Naive thymus-derived CD4-positive, alpha-beta T cell (primary cell): ENCODE data around the gene EIF4E1B. TPM values are rescaled to one million over a fixed set of nuclear protein-coding genes. Genes with fewer than 3 reads are reported as not detected.

ENCODE experiments used
- ATAC-seq: fragments of 150-1000 bp; cut with Tn5 transposase; 2 replicates; pipeline ENCODE4 v1.10.0; 2021; ENCODE audit warnings: mild to moderate bottlenecking, moderate library complexity
- CTCF ChIA-PET: fragments of 350-600 bp; sonication (Branson Sonifier 250); formaldehyde crosslinking; loops from one replicate; lab custom pipeline; 2021; ENCODE audit warnings: antibody characterized with exemption; lab: Charles Lee
- POLR2A ChIA-PET: fragments of 350-600 bp; sonication (Branson Sonifier 250); formaldehyde crosslinking; loops from one replicate; lab custom pipeline; 2021; ENCODE audit warnings: antibody characterized with exemption, inconsistent platforms; lab: Charles Lee
- DNase-seq, 9 donors: peaks; one replicate each; pipeline versions ENCODE4 v3.0.0 to v3.0.0-alpha.2; 2020 to 2022; ENCODE audit warnings: mixed read lengths in 1 of 9
- H3K27ac ChIP-seq: one replicate; pipeline ENCODE4 v1.7.0; 2013; ENCODE audit warnings: mild to moderate bottlenecking, low read depth, low read length, moderate library complexity
- H3K27me3 ChIP-seq, 2 donors: one replicate each; pipeline ENCODE4 v1.7.0; 2013; ENCODE audit warnings: low read length in 2 of 2, mild to moderate bottlenecking in 2 of 2, moderate library complexity in 2 of 2; ENCODE audit not compliant: control insufficient read depth in 2 of 2, insufficient read depth in 2 of 2
- H3K36me3 ChIP-seq, 3 experiments: 1 replicate in 2 of 3; 2 replicates in 1 of 3; pipeline ENCODE4 v1.7.0; 2013; ENCODE audit warnings: low read length in 3 of 3, mild to moderate bottlenecking in 3 of 3, moderate library complexity in 1 of 3; ENCODE audit not compliant: insufficient read depth in 3 of 3, control insufficient read depth in 2 of 3
- H3K4me1 ChIP-seq, 2 donors: one replicate each; pipeline ENCODE4 v1.7.0; 2013; ENCODE audit warnings: low read length in 2 of 2, mild to moderate bottlenecking in 2 of 2, moderate library complexity in 1 of 2; ENCODE audit not compliant: control insufficient read depth in 2 of 2, insufficient read depth in 2 of 2
- H3K4me3 ChIP-seq: 2 replicates; pipeline ENCODE4 v1.7.0; 2013; ENCODE audit warnings: mild to moderate bottlenecking, low read length
- H3K9me3 ChIP-seq, 3 experiments: 1 replicate in 2 of 3; 2 replicates in 1 of 3; pipeline ENCODE4 v1.7.0; 2013; ENCODE audit warnings: low read length in 3 of 3; ENCODE audit not compliant: control insufficient read depth in 2 of 3
- H3K27ac Mint-ChIP-seq, 9 donors: one replicate each; pipeline ENCODE4 v1.8.0; 2020 to 2022; ENCODE audit warnings: mixed read lengths in 9 of 9, mild to moderate bottlenecking in 8 of 9, moderate library complexity in 5 of 9, inconsistent platforms in 2 of 9
- H3K27me3 Mint-ChIP-seq, 5 donors: one replicate each; pipeline ENCODE4 v1.8.0; 2021 to 2022; ENCODE audit warnings: mixed read lengths in 5 of 5, mild to moderate bottlenecking in 1 of 5
- H3K36me3 Mint-ChIP-seq, 5 donors: one replicate each; pipeline ENCODE4 v1.8.0; 2020 to 2022; ENCODE audit warnings: mixed read lengths in 5 of 5, mild to moderate bottlenecking in 3 of 5, inconsistent platforms in 1 of 5
- H3K4me1 Mint-ChIP-seq, 7 donors: one replicate each; pipeline ENCODE4 v1.8.0; 2020 to 2022; ENCODE audit warnings: mixed read lengths in 7 of 7, mild to moderate bottlenecking in 3 of 7, inconsistent platforms in 1 of 7
- H3K4me3 Mint-ChIP-seq, 10 donors: one replicate each; pipeline ENCODE4 v1.8.0; 2020 to 2022; ENCODE audit warnings: mild to moderate bottlenecking in 10 of 10, mixed read lengths in 10 of 10, moderate library complexity in 6 of 10, inconsistent platforms in 2 of 10
- H3K9me3 Mint-ChIP-seq, 11 donors: one replicate each; pipeline ENCODE4 v1.8.0; 2020 to 2022; ENCODE audit warnings: mixed read lengths in 11 of 11, mild to moderate bottlenecking in 4 of 11, inconsistent platforms in 1 of 11, moderate library complexity in 1 of 11
- intact Hi-C, 2 donors: fragments of 100-400 bp; cut with micrococcal nuclease; formaldehyde crosslinking; loops; one replicate each; pipeline ENCODE4 v1.15.1; 2023
- microRNA-seq: library from miRNA; unstranded; fragments of <30 nt; microRNA quantifications from one replicate; pipeline ENCODE4 v1.2.0, GENCODE V29; 2022; ENCODE audit warnings: borderline microRNAs expressed
- polyA plus RNA-seq, 2 donors: library from polyadenylated mRNA; unstranded; fragments of 300-500 nt; fragmentation: Illumina TruSeq; gene quantifications; one replicate each; pipeline ENCODE4 v1.2.3, GENCODE V29; 2021
- total RNA-seq, 6 experiments: library from RNA in 5 of 6; stranded (reverse) in 5 of 6; gene quantifications; 1 replicate in 5 of 6; 2 replicates in 1 of 6; pipeline ENCODE4 v1.2.3 and lab custom pipeline; 2021 to 2026

The EIF4E1B gene
- total and polyA plus RNA-seq, 7 experiments from 2014 or later, result not detected

DNA sequence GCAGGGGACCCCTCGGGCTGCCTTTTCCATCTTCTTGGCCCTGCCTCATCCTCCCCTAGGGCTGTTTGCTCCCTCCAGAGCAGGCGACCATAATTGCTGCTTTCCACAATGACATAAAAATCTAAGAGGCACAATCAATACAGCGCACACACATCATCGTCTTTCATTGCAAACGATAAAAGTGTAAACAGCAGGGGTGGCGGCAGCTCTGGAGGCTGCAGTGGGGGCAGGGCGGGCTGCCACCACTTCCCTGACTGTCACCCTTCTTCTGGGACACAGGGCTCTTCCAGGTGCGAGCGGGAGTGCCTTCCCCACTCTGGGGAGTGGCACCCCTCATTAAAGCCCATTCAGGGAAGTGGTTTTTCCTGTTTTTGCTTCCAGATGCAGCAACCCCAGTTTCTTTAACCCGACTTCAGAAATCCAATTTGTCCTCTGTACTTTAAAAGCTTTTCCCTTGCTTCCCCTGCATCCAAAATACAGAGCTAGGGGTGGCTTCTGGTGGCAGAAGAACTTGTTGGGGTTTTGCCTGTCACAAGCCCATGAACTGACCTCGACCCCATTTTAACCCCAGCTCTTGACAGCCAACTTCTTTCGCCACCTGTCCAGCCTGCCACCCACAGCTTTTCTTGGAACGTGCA is 62.5 kb downstream of the EIF4E1B start:
- Histone ChIP-seq H3K36me3 (no peaks in the 10 kb centered on the region), H3K9me3 (no peaks in the 10 kb centered on the region), H3K27me3 (no peaks in the 10 kb centered on the region), H3K4me1 (no peaks in the 10 kb centered on the region), H3K4me3 (no peak overlapping the region), H3K27ac (no peak overlapping the region)
- peaks cover 0 to 19% (median 2%) of the 10 kb centered on the region in 11 donors for H3K9me3 Mint-ChIP-seq
- H3K4me3 Mint-ChIP-seq, result no peak overlapping the region
- CTCF ChIA-PET, result no interaction called here
- DNase-seq, result no peak
- ATAC-seq, result no peak
- peak overlapping the region in 1 of 9 donors; percentile 12 for H3K27ac Mint-ChIP-seq
- H3K27me3 Mint-ChIP-seq, result peaks cover 54 to 73% (median 67%) of the 10 kb centered on the region in 5 donors
- intact Hi-C loops, result no loop called here
- POLR2A ChIA-PET, result no interaction called here
- peaks cover 0 to 2% (median 0%) of the 10 kb centered on the region in 7 donors for H3K4me1 Mint-ChIP-seq
- H3K36me3 Mint-ChIP-seq, result peaks cover 0 to 6% (median 0%) of the 10 kb centered on the region in 5 donors

DNA sequence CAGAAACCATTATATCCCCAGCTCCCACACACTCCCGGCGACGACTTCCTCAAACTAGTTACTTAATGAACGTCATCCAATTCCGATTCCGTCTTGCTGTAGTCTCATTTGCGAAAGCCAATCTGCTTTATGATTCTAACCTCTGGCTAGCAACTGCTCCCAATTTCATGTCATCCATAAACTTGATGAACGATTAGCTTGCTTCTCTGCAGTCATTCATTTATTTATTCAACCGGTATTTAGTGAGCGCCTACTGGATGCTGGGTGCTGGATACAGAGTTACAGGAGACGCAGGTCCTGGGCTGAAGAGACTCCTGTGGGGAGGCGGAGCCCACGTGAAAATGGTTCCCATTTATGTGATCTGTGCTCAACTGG is 63.0 kb downstream of the EIF4E1B start:
- H3K27me3 ChIP-seq, result no peaks in the 10 kb centered on the region
- CTCF ChIA-PET, result no interaction called here

DNA sequence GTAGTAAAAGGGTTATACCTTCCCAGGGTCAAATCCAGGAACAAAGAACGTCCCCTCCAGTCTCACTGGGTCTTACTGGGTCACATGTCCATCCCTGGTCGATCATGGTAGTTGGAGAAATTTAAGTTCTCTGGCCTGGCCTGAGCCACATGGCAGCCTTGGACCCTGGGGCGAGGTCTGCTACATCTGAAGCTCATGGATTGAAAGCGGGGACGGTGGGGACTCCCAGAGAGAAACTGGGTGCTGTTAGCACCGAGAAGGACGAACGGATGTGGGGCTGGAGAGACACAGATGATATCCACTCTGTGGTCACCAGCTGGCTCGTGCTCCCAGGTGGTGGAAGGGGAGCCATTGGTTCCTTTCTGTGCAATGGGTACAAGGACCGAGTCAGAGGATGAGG is 63.7 kb downstream of the EIF4E1B start:
- no peaks in the 10 kb centered on the region for H3K9me3 ChIP-seq
- no peaks in the 10 kb centered on the region for H3K4me1 ChIP-seq
- H3K36me3 ChIP-seq, result no peaks in the 10 kb centered on the region
- Mint-ChIP-seq H3K36me3 (peaks cover 0 to 6% (median 0%) of the 10 kb centered on the region in 5 donors), H3K4me3 (no peak overlapping the region), H3K27ac (no peak overlapping the region), H3K4me1 (peaks cover 0 to 2% (median 0%) of the 10 kb centered on the region in 7 donors), H3K27me3 (peaks cover 60 to 85% (median 77%) of the 10 kb centered on the region in 5 donors), H3K9me3 (peaks cover 0 to 12% (median 2%) of the 10 kb centered on the region in 11 donors)
- H3K27ac ChIP-seq, result no peak overlapping the region
- ATAC-seq (no peak), DNase-seq (no peak)
- no peak overlapping the region for H3K4me3 ChIP-seq
- intact Hi-C loops, result no loop called here
- no peaks in the 10 kb centered on the region for H3K27me3 ChIP-seq
- CTCF ChIA-PET, result interaction anchor here (0.9 kb wide), 1 partner anchor 34 kb away, joined by 3 read pairs; no protein-coding TSS in a partner anchor
- POLR2A ChIA-PET, result no interaction called here

More for the DNA sequence above, 63.0 kb downstream of the EIF4E1B start:
- ATAC-seq (no peak), DNase-seq (no peak)
- Histone ChIP-seq H3K9me3 (no peaks in the 10 kb centered on the region), H3K4me1 (no peaks in the 10 kb centered on the region), H3K4me3 (no peak overlapping the region), H3K36me3 (no peaks in the 10 kb centered on the region), H3K27ac (no peak overlapping the region)
- POLR2A ChIA-PET, result no interaction called here
- H3K27ac Mint-ChIP-seq, result peak overlapping the region in 1 of 9 donors; percentile 12
- intact Hi-C loops, result no loop called here
- H3K36me3 Mint-ChIP-seq, result peaks cover 0 to 6% (median 0%) of the 10 kb centered on the region in 5 donors
- no peak overlapping the region for H3K4me3 Mint-ChIP-seq
- H3K9me3 Mint-ChIP-seq, result peaks cover 0 to 17% (median 2%) of the 10 kb centered on the region in 11 donors
- H3K27me3 Mint-ChIP-seq, result peaks cover 60 to 78% (median 72%) of the 10 kb centered on the region in 5 donors
- H3K4me1 Mint-ChIP-seq, result peaks cover 0 to 2% (median 0%) of the 10 kb centered on the region in 7 donors

DNA sequence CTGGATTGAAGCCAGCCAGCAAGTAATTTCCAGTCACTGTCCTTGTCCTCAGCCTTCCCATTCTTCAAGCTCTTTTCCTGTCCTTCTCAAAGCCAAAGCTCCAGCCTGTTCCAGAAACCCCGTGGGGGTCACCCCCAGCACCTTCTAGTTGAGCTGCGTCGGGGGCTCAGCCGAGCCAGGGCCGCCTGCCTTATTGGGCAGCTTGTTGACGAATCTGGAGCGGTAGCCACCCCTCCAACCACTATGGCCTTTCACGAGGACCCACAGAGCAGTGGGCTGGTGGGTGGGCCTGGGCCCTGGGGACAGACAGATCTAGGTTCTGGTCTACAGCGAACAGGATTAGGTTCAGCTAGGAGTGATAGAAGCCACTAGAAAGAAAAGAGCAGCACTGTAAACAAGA is 64.2 kb downstream of the EIF4E1B start:
- Mint-ChIP-seq H3K27me3 (peaks cover 58 to 85% (median 72%) of the 10 kb centered on the region in 5 donors), H3K36me3 (peaks cover 0 to 5% (median 0%) of the 10 kb centered on the region in 5 donors), H3K9me3 (peaks cover 0 to 7% (median 2%) of the 10 kb centered on the region in 11 donors), H3K4me3 (no peak overlapping the region), H3K4me1 (peaks cover 0 to 2% (median 0%) of the 10 kb centered on the region in 7 donors), H3K27ac (no peak overlapping the region)
- ATAC-seq (no peak), DNase-seq (no peak)
- ChIA-PET CTCF (interaction anchor here (0.9 kb wide), 1 partner anchor 34 kb away, joined by 3 read pairs; no protein-coding TSS in a partner anchor), POLR2A (no interaction called here)
- no peak overlapping the region for H3K4me3 ChIP-seq
- no peaks in the 10 kb centered on the region for H3K36me3 ChIP-seq
- no peaks in the 10 kb centered on the region for H3K9me3 ChIP-seq
- intact Hi-C loops, result no loop called here
- H3K4me1 ChIP-seq, result no peaks in the 10 kb centered on the region
- H3K27me3 ChIP-seq, result no peaks in the 10 kb centered on the region
- H3K27ac ChIP-seq, result no peak overlapping the region

DNA sequence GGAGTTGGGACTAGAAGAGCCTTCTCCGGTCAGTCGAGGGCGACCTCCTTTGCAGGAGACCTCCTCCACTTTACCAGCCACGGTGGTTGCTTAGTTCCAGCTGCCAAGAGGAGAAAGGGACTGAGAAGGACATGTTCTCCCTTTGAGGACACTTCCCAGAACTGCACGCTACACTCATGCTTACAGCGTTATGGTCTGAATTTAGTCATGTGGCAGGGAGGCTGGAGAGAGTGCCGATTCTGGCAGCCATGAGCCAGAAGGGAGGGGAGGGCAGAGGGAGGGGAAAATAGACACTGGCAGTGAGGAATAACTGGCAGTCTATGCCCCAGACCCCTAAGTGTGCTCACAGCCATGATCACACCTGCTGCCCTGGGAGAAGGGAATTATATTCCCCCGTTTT is 64.6 kb downstream of the EIF4E1B start:
- Mint-ChIP-seq H3K27ac (no peak overlapping the region), H3K36me3 (peaks cover 0 to 5% (median 0%) of the 10 kb centered on the region in 5 donors), H3K4me3 (no peak overlapping the region), H3K4me1 (peaks cover 0 to 2% (median 0%) of the 10 kb centered on the region in 7 donors), H3K9me3 (peaks cover 0 to 4% (median 0%) of the 10 kb centered on the region in 11 donors), H3K27me3 (peaks cover 58 to 85% (median 72%) of the 10 kb centered on the region in 5 donors)
- no peak overlapping the region for H3K27ac ChIP-seq
- intact Hi-C loops, result no loop called here
- POLR2A ChIA-PET, result no interaction called here
- DNase-seq (no peak), ATAC-seq (no peak)
- no peaks in the 10 kb centered on the region for H3K4me1 ChIP-seq
- no peak overlapping the region for H3K4me3 ChIP-seq
- CTCF ChIA-PET, result no interaction called here
- H3K9me3 ChIP-seq, result no peaks in the 10 kb centered on the region
- no peaks in the 10 kb centered on the region for H3K27me3 ChIP-seq
- no peaks in the 10 kb centered on the region for H3K36me3 ChIP-seq

Small RNAs within 50 kb of the gene (microRNA-seq; reads per million reads assigned to microRNA genes)
- not detected for gene MIR4281

Other genes starting within 250 kb of the EIF4E1B start
- gene NOP16, start 242.1 kb upstream of the EIF4E1B start, total RNA-seq, result 10 to 100 TPM; 12.8 to 35.3 (median 22.2) TPM
- 10 to 100 TPM; 26.9 to 42.2 TPM for gene NOP16, start 242.1 kb upstream of the EIF4E1B start, polyA plus RNA-seq
- gene HIGD2A, start 241.9 kb upstream of the EIF4E1B start, total RNA-seq, result 100 to 1,000 TPM in 3 of 5 experiments, 10 to 100 TPM in 2; 86.8 to 124 (median 112) TPM
- gene HIGD2A, start 241.9 kb upstream of the EIF4E1B start, polyA plus RNA-seq, result 100 to 1,000 TPM; 223 to 282 TPM
- gene CLTB, start 214.1 kb upstream of the EIF4E1B start, total RNA-seq, result 10 to 100 TPM; 30.6 to 67.2 (median 63.8) TPM
- gene CLTB, start 214.1 kb upstream of the EIF4E1B start, polyA plus RNA-seq, result 10 to 100 TPM; 73.6 to 90.9 TPM
- gene FAF2, start 182.3 kb upstream of the EIF4E1B start, total RNA-seq, result 10 to 100 TPM; 28.0 to 43.2 (median 31.2) TPM
- gene FAF2, start 182.3 kb upstream of the EIF4E1B start, polyA plus RNA-seq, result 10 to 100 TPM; 11.8 to 15.3 TPM
- 100 to 1,000 TPM; 145 to 305 (median 280) TPM for gene RNF44, start 93.3 kb upstream of the EIF4E1B start, total RNA-seq
- 1 to 10 TPM; 3.3 to 5.0 TPM for gene RNF44, start 93.3 kb upstream of the EIF4E1B start, polyA plus RNA-seq
- 1 to 10 TPM; 1.0 to 3.3 (median 2.5) TPM for gene CDHR2, start 81.3 kb upstream of the EIF4E1B start, total RNA-seq
- not detected for gene CDHR2, start 81.3 kb upstream of the EIF4E1B start, polyA plus RNA-seq
- 1 to 10 TPM in 1 of 5 experiments, under 1 TPM in 3, not detected in 1; 0.08 to 2.3 (median 0.32) TPM for gene GPRIN1, start 20.5 kb upstream of the EIF4E1B start, total RNA-seq
- gene GPRIN1, start 20.5 kb upstream of the EIF4E1B start, polyA plus RNA-seq, result not detected
- gene SNCB, start 141 bp upstream of the EIF4E1B start, total RNA-seq, result not detected
- gene SNCB, start 141 bp upstream of the EIF4E1B start, polyA plus RNA-seq, result not detected
- 10 to 100 TPM; 16.6 to 47.6 (median 21.1) TPM for gene TSPAN17, start 16.8 kb downstream of the EIF4E1B start, total RNA-seq
- gene TSPAN17, start 16.8 kb downstream of the EIF4E1B start, polyA plus RNA-seq, result 10 to 100 TPM; 16.5 to 19.3 TPM
- not detected for gene UNC5A, start 179.9 kb downstream of the EIF4E1B start, total RNA-seq
- not detected for gene UNC5A, start 179.9 kb downstream of the EIF4E1B start, polyA plus RNA-seq